Tibial nerve (tissue), 4 donors: ENCODE results near the gene GPATCH2. TPM values are rescaled to one million over a fixed set of nuclear protein-coding genes. Genes with fewer than 3 reads are reported as not detected.

Source experiments
- DNase-seq, 2 donors: peaks; one replicate each; pipeline ENCODE4 v3.0.0-alpha.2; 2019; ENCODE audit warnings: low spot score in 2 of 2
- H3K27ac ChIP-seq, 4 donors: fragments of 200-600 bp; sonication (generic) in 3 of 4; one replicate each; pipeline ENCODE4 v1.5.1; 2017 to 2019; ENCODE audit warnings: mild to moderate bottlenecking in 1 of 4
- H3K27me3 ChIP-seq, 2 donors: fragments of 200-600 bp; sonication (generic) in 1 of 2; one replicate each; pipeline versions ENCODE4 v1.5.1 to v1.6.0; 2017 to 2019
- H3K36me3 ChIP-seq, 3 donors: fragments of 200-600 bp; sonication (generic); one replicate each; pipeline ENCODE4 v1.5.1; 2018 to 2019
- H3K4me1 ChIP-seq, 4 donors: fragments of 200-600 bp; sonication (generic) in 3 of 4; one replicate each; pipeline ENCODE4 v1.5.1; 2017 to 2019
- H3K4me3 ChIP-seq, 4 donors: fragments of 200-600 bp; sonication (generic) in 3 of 4; one replicate each; pipeline ENCODE4 v1.5.1; 2017 to 2019; ENCODE audit warnings: mild to moderate bottlenecking in 1 of 4, moderate library complexity in 1 of 4
- H3K9me3 ChIP-seq, 4 donors: fragments of 200-600 bp; sonication (generic) in 3 of 4; one replicate each; pipeline ENCODE4 v1.5.1; 2017 to 2019
- CTCF ChIP-seq, 5 experiments: fragments of 200-600 bp in 3 of 5; fragments of 450-650 bp in 2 of 5; sonication (generic) in 3 of 5; IDR thresholded peaks; one replicate each; pipeline ENCODE4 v1.5.1; 2016 to 2019; ENCODE audit warnings: antibody characterized with exemption in 5 of 5, mild to moderate bottlenecking in 3 of 5, moderate library complexity in 2 of 5
- EP300 ChIP-seq, 2 donors: sonication (generic); formaldehyde crosslinking; IDR thresholded peaks; one replicate each; pipeline ENCODE4 v1.6.1; 2017; ENCODE audit warnings: antibody characterized with exemption in 2 of 2, mild to moderate bottlenecking in 1 of 2
- POLR2A ChIP-seq, 2 donors: fragments of 450-650 bp; IDR thresholded peaks; one replicate each; pipeline ENCODE4 v1.6.1; 2017; ENCODE audit warnings: antibody characterized with exemption in 2 of 2, mild to moderate bottlenecking in 2 of 2, moderate library complexity in 2 of 2
- WGBS, 2 donors: methylation state at CpG; one replicate each; pipeline ENCODE4 v1.1.5; 2018; 5-methylcytosine and 5-hydroxymethylcytosine counted together
- total RNA-seq, 4 donors: library from RNA; depleted of rRNA; stranded (reverse); fragments of >200 nt; gene quantifications; one replicate each; pipeline ENCODE4 v1.1.0, GENCODE V29; 2016

GPATCH2 gene
- total RNA-seq, 4 donors from 2014 or later: 12.5 to 21.0 (median 18.9) TPM

GRCh38 chr1:217577336-217577735 is 53.6 kb downstream of the GPATCH2 start:
- Histone ChIP-seq H3K27me3 (no peaks in the 10 kb centered on the region), H3K4me3 (no peak overlapping the region)
- DNase-seq: no peak

GRCh38 chr1:217574265-217574949 is 56.5 kb downstream of the GPATCH2 start:
- WGBS, 2 donors: 94 to 97% methylated on average over 6 of the region's 6 CpGs
- Histone ChIP-seq H3K4me1 (no peaks in the 10 kb centered on the region), H3K9me3 (no peaks in the 10 kb centered on the region), H3K27ac (no peak overlapping the region), H3K27me3 (no peaks in the 10 kb centered on the region), H3K36me3 (peaks cover 0 to 6% (median 0%) of the 10 kb centered on the region in 3 donors), H3K4me3 (no peak overlapping the region)
- DNase-seq: no peak
- TF ChIP-seq POLR2A (IDR thresholded peaks at IDR 0.05) (no peak), CTCF (IDR thresholded peaks at IDR 0.05) (no peak), EP300 (IDR thresholded peaks at IDR 0.05) (no peak)

More at GRCh38 chr1:217577336-217577735, 53.6 kb downstream of the GPATCH2 start:
- H3K4me1 ChIP-seq: no peaks in the 10 kb centered on the region
- no peak overlapping the region for H3K27ac ChIP-seq
- TF ChIP-seq CTCF (IDR thresholded peaks at IDR 0.05): no peak
- TF ChIP-seq EP300 (IDR thresholded peaks at IDR 0.05): no peak
- no peaks in the 10 kb centered on the region for H3K9me3 ChIP-seq
- H3K36me3 ChIP-seq: no peaks in the 10 kb centered on the region

- Histone ChIP-seq H3K9me3 (no peaks in the 10 kb centered on the region), H3K27ac (no peak overlapping the region), H3K27me3 (no peaks in the 10 kb centered on the region), H3K4me1 (no peaks in the 10 kb centered on the region), H3K36me3 (peaks cover 0 to 6% (median 0%) of the 10 kb centered on the region in 3 donors), H3K4me3 (no peak overlapping the region)
- no peak for TF ChIP-seq POLR2A (IDR thresholded peaks at IDR 0.05)
- TF ChIP-seq EP300 (IDR thresholded peaks at IDR 0.05): no peak
- no peak for TF ChIP-seq CTCF (IDR thresholded peaks at IDR 0.05)
- DNase-seq: no peak
- WGBS, 2 donors: 66 to 79% methylated on average over 2 of the region's 2 CpGs
Measured at GRCh38 chr1:217569021-217569420, 61.9 kb downstream of the GPATCH2 start.

GRCh38 chr1:217568200-217568599 is 62.7 kb downstream of the GPATCH2 start:
- no peaks in the 10 kb centered on the region for H3K9me3 ChIP-seq

More at GRCh38 chr1:217568200-217568599, 62.7 kb downstream of the GPATCH2 start:
- Histone ChIP-seq H3K4me1 (no peaks in the 10 kb centered on the region), H3K4me3 (no peak overlapping the region), H3K27ac (no peak overlapping the region), H3K27me3 (no peaks in the 10 kb centered on the region), H3K36me3 (peaks cover 0 to 6% (median 0%) of the 10 kb centered on the region in 3 donors)
- no peak for DNase-seq
- WGBS, 2 donors: 90 to 95% methylated on average over 4 of the region's 4 CpGs
- no peak for TF ChIP-seq EP300 (IDR thresholded peaks at IDR 0.05)
- TF ChIP-seq POLR2A (IDR thresholded peaks at IDR 0.05): no peak
- no peak for TF ChIP-seq CTCF (IDR thresholded peaks at IDR 0.05)
